ENCODE measurements around the gene PGBD5. TPM values are rescaled to one million over a fixed set of nuclear protein-coding genes. Genes with fewer than 3 reads are reported as not detected.

PGBD5 gene
- total RNA-seq, 4 donors from 2014 or later, result 1.0 to 4.5 (median 1.9) TPM

DNA sequence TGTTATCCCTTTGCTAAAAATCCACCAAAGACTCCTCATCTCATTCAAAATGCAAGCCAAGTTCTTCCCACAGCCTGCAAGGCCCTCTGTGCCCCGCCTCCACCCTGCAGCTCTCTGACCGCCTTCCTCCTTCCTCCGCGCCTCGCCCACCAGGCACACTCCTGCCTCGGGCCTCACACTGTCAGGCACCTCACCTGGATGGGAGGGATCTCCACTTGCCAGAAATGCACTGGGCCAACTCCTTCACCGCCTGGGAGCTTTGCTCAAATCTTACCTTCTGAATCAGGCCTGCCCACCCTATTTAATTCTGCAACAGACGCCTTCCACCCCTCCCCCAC is 26.2 kb downstream of the PGBD5 start:
- Histone ChIP-seq H3K27ac (no peak overlapping the region), H3K9me3 (no peaks in the 10 kb centered on the region), H3K27me3 (no peaks in the 10 kb centered on the region), H3K36me3 (no peaks in the 10 kb centered on the region), H3K4me1 (no peaks in the 10 kb centered on the region), H3K4me3 (no peak overlapping the region)
- no peak for ATAC-seq
- intact Hi-C loops (cut with DNase I; ENCODE audit: low total_unique reads), result no loop called here
- TF ChIP-seq, protein P1, sequence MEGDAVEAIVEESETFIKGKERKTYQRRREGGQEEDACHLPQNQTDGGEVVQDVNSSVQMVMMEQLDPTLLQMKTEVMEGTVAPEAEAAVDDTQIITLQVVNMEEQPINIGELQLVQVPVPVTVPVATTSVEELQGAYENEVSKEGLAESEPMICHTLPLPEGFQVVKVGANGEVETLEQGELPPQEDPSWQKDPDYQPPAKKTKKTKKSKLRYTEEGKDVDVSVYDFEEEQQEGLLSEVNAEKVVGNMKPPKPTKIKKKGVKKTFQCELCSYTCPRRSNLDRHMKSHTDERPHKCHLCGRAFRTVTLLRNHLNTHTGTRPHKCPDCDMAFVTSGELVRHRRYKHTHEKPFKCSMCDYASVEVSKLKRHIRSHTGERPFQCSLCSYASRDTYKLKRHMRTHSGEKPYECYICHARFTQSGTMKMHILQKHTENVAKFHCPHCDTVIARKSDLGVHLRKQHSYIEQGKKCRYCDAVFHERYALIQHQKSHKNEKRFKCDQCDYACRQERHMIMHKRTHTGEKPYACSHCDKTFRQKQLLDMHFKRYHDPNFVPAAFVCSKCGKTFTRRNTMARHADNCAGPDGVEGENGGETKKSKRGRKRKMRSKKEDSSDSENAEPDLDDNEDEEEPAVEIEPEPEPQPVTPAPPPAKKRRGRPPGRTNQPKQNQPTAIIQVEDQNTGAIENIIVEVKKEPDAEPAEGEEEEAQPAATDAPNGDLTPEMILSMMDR (IDR thresholded peaks at IDR 0.05 in 4 of 5, conservative IDR thresholded peaks at IDR 0.05 in 1 of 5), result no peak
- TF ChIP-seq POLR2A (IDR thresholded peaks at IDR 0.05), result no peak
- DNase-seq, result no peak
- in situ Hi-C loops (cut with MboI; ENCODE audit: low sequenced_read_pairs in 4 of 4), result no loop called here

- ATAC-seq, result no peak
- no peak for TF ChIP-seq POLR2A (IDR thresholded peaks at IDR 0.05)
- TF ChIP-seq, protein P1 (IDR thresholded peaks at IDR 0.05 in 4 of 5, conservative IDR thresholded peaks at IDR 0.05 in 1 of 5), result no peak
- H3K4me3 ChIP-seq, result no peak overlapping the region
- no peaks in the 10 kb centered on the region for H3K36me3 ChIP-seq
- in situ Hi-C loops (cut with MboI; ENCODE audit: low sequenced_read_pairs in 4 of 4), result no loop called here
- no peak overlapping the region for H3K27ac ChIP-seq
- intact Hi-C loops (cut with DNase I; ENCODE audit: low total_unique reads), result no loop called here
- H3K27me3 ChIP-seq, result no peaks in the 10 kb centered on the region
- no peaks in the 10 kb centered on the region for H3K9me3 ChIP-seq
- no peaks in the 10 kb centered on the region for H3K4me1 ChIP-seq
- no peak for DNase-seq
These were observed 26.7 kb downstream of the PGBD5 start for GRCh38 chr1:230399321-230400006.

DNA sequence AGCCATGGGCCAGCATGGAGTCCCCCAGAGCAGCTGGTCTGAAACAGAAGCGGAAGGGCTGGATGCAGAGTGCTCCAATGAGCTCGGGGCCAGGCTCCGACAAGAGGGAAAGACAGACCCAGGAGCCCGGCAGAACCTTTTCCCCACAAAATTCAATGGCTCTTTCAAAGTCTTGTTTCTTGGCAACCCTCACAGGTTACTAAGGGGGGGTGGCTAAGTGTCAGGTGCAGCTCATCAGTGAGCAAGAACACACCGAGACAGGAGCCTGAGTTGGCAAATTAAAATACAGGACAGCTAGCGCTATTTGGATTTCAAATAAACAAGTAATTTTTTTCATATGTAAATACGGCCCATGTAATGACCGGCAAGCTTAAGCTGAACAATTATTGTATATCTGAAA is 27.3 kb downstream of the PGBD5 start:
- Histone ChIP-seq H3K27ac (no peak overlapping the region), H3K4me1 (no peaks in the 10 kb centered on the region), H3K27me3 (no peaks in the 10 kb centered on the region), H3K9me3 (no peaks in the 10 kb centered on the region), H3K4me3 (no peak overlapping the region), H3K36me3 (no peaks in the 10 kb centered on the region)
- TF ChIP-seq POLR2A (IDR thresholded peaks at IDR 0.05), result no peak
- TF ChIP-seq, protein P1 (IDR thresholded peaks at IDR 0.05 in 4 of 5, conservative IDR thresholded peaks at IDR 0.05 in 1 of 5), result no peak
- in situ Hi-C loops (cut with MboI; ENCODE audit: low sequenced_read_pairs in 4 of 4), result no loop called here
- DNase-seq (no peak), ATAC-seq (no peak)
- intact Hi-C loops (cut with DNase I; ENCODE audit: low total_unique reads), result no loop called here

DNA sequence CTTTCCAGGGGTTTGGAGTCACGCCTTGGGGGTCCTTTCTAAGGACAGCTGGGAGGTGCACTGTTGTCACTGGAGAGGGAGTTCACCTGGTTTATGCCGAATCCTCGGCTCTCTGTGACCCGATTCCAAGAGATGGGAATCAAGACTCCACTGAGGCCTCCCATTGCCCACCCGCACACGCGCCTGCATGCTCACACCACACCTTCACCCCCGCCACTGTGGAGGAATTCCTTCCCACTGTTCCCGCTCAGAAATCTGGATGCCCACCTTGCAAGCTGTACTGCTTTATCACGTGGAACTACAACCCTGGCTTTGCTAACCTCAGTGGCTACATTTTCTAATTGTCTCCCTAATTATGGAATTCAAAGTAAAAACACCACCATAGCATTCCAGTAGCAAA is 29.2 kb downstream of the PGBD5 start:
- ATAC-seq (no peak), DNase-seq (no peak)
- no peaks in the 10 kb centered on the region for H3K9me3 ChIP-seq
- no peak overlapping the region for H3K27ac ChIP-seq
- H3K36me3 ChIP-seq, result no peaks in the 10 kb centered on the region
- H3K4me3 ChIP-seq, result no peak overlapping the region
- H3K27me3 ChIP-seq, result no peaks in the 10 kb centered on the region
- TF ChIP-seq, protein P1 (IDR thresholded peaks at IDR 0.05 in 4 of 5, conservative IDR thresholded peaks at IDR 0.05 in 1 of 5), result no peak
- no peak for TF ChIP-seq POLR2A (IDR thresholded peaks at IDR 0.05)
- intact Hi-C loops (cut with DNase I; ENCODE audit: low total_unique reads) (no loop called here), in situ Hi-C loops (cut with MboI; ENCODE audit: low sequenced_read_pairs in 4 of 4) (no loop called here)
- H3K4me1 ChIP-seq, result no peaks in the 10 kb centered on the region

DNA sequence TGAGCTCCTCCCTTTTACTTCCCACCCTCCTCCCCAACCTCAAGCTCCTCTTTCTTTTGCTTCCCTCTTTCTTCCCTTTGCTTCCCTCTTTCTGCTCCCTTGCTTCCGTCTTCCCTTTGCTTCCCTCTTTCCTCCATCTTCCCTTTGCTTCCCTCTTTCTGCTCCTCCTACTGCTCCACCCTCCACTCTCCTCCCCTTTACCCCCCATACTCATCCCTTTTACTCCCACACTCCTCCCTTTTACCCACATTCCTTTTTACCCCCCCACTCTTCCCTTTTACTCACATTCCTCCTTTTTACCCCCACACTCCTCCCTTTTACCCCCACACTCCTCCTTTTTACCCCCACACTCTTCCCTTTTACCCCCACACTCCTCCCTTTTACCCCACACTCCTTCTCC is 30.2 kb downstream of the PGBD5 start:
- Histone ChIP-seq H3K36me3 (no peaks in the 10 kb centered on the region), H3K4me1 (no peaks in the 10 kb centered on the region), H3K27me3 (no peaks in the 10 kb centered on the region), H3K27ac (no peak overlapping the region), H3K9me3 (no peaks in the 10 kb centered on the region), H3K4me3 (no peak overlapping the region)
- in situ Hi-C loops (cut with MboI; ENCODE audit: low sequenced_read_pairs in 4 of 4) (no loop called here), intact Hi-C loops (cut with DNase I; ENCODE audit: low total_unique reads) (no loop called here)
- ATAC-seq (no peak), DNase-seq (no peak)
- no peak for TF ChIP-seq POLR2A (IDR thresholded peaks at IDR 0.05)
- TF ChIP-seq, protein P1 (IDR thresholded peaks at IDR 0.05 in 4 of 5, conservative IDR thresholded peaks at IDR 0.05 in 1 of 5), result no peak
